Purkinje cell (primary cell): ENCODE data around the gene NOXRED1. TPM values are rescaled to one million over a fixed set of nuclear protein-coding genes. Genes with fewer than 3 reads are reported as not detected.

Source experiments
- polyA plus RNA-seq: library from polyadenylated mRNA; unstranded; fragments of >200 nt; fragmentation: Nextera tagmentation; gene quantifications from 2 replicates; pipeline ENCODE4 v1.2.1, GENCODE V29; 2014

The NOXRED1 gene, protein sequence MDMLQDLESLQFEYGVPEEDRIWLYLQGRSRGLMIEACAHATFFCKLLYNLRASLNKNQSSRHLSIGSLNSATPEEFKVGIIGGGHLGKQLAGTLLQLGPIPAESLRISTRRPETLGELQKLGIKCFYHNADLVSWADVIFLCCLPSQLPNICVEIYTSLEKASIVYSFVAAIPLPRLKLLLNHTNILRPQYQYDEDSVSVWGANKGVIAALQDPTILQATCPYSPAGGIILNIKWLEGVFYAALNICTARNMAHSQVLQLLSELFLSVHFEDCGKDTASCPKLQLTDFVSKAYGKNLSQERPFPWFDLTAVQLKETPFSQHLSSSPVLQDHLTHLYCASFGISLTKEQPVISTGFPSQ
- polyA plus RNA-seq: 0.60 TPM in 1 of 2 replicates, not detected in the other

DNA sequence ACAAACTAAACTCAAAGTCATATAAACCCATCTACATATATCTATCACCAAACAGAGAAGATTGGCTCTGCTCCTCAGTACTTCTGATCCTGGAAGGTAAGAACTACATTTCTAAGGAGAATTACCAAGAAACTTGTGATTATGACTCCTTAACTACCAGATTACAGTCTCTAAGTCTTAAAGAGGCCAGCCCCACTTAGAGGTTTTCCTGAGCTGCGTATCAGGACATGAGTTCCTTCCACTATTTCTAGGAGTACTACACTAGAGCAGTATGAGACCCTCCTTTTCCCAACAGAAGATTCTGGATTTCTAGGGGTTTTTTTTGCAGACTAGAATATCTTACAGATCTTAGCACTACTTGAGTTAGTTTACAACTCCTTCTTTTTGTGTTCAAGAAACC, at the start of gene NOXRED1:
TSS of gene NOXRED1 (minus strand) at position 101 of the 400 bp plus-strand sequence. CDS start 634 bp downstream, outside the sequence.

GRCh38 chr14:77457522-77458248, 34.4 kb upstream of the NOXRED1 start, which contains the start of the genes AHSA1 and VIPAS39:
Gene AHSA1, plus strand, starts transcription at chr14:77458093. Its CDS starts 97 bp downstream, at chr14:77458190.
Gene VIPAS39, minus strand, starts transcription at chr14:77457601. Its CDS starts 3,499 bp downstream, at chr14:77454102.

DNA sequence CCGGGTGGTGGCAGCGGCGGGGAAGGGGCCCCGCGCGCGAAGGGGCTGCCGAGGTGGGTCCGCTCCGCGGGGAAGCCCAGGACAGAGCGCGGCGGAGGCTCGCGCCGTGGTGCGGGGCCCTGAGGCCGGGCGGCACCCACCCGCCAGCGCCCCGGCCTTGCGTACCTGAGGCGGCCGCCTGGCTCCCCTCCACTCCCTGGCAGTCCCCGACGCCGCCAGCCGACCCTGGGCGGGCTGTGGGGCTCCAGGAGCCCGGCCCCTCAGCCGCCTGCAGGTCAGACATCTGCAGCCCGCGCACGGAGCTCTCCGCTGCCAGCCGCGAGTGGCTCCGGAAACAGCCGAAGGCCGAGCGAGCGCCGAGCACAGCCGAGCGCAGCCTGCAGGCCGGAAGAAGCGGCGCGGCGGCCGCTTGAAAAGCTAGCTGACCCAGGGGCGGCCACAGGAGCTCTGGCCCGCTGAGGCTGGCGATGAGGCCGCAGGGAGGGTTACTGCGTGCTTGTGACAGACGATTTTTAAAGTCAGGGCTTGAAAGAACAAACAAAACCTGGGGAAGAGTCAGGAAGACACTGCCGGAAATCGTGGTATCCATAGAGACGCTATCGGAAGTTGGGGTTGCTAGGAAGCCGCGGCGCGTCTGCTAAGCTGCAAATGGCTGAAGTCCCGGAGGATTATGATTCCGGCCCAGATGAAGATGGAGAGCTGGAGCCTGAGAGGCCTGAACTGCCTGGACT, 46.4 kb downstream of the NOXRED1 start, which contains the start of the genes SAMD15 and TMED8:
TSS of gene SAMD15 (plus strand) at position 609 of the 731 bp plus-strand sequence. CDS start at position 649, 40 bp downstream.
TSS of gene TMED8 (minus strand) at position 324 of the 731 bp plus-strand sequence. CDS start at position 283, 41 bp downstream.

Other genes with a start within 250 kb of the NOXRED1 start
- 0.29 and 0.54 TPM in 2 replicates for gene TMEM63C, start 241.7 kb downstream of the NOXRED1 start, polyA plus RNA-seq
- gene NGB, start 152.3 kb downstream of the NOXRED1 start, polyA plus RNA-seq: 0.59 TPM in 1 of 2 replicates, not detected in the other
- 0.62 and 1.1 TPM in 2 replicates for gene POMT2, start 102.6 kb downstream of the NOXRED1 start, polyA plus RNA-seq
- gene GSTZ1, start 102.5 kb downstream of the NOXRED1 start, polyA plus RNA-seq: 3.2 and 6.5 TPM in 2 replicates
- gene TMED8, start 46.4 kb downstream of the NOXRED1 start, polyA plus RNA-seq: 50.6 and 64.2 TPM in 2 replicates
- 37.4 and 37.8 TPM in 2 replicates for gene SAMD15, start 46.1 kb downstream of the NOXRED1 start, polyA plus RNA-seq
- gene VIPAS39, start 34.1 kb upstream of the NOXRED1 start, polyA plus RNA-seq: 13.4 and 19.5 TPM in 2 replicates
- 247 and 323 TPM in 2 replicates for gene AHSA1, start 34.6 kb upstream of the NOXRED1 start, polyA plus RNA-seq
- gene ISM2, start 75.3 kb upstream of the NOXRED1 start, polyA plus RNA-seq: not detected in 2 replicates
- 30.0 and 41.5 TPM in 2 replicates for gene SPTLC2, start 193.1 kb upstream of the NOXRED1 start, polyA plus RNA-seq